ENCODE data around the gene PDLIM4.

DNA sequence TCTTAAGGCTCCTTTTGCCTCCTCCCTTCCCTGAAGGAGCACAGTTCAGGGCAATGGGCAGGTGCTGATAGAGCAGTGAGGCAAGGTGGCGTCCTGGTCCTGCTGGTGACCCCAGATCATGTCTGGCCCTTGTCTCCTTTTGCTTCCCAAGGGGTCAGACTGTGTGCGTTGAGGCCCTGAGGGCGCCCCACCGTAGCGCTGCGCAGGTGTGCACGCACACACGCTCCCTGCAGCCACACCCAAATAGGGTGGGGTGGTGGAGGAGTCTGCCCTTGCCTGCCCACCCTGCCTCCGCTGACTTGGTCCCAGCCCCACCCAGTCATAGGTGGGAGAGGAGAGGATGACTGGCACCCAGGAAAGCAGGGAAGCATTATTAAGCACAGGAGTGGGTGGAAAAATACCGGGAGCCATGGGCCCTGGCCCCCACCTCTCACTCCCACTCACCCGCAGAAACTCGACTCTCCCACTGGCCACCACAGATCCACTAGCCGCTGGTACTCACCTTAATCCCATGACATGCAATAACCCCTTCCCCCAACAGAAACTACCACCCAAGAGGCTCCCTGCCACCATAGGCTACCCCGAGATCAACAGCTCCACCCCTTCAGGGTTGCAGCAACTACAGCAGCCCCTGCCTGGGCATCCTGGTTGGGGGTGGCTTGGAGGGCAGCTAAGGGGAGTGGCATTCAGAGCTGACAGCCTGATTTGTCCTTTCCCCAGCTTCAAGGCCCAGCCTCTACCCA lies 16.7 kb downstream of the PDLIM4 start:
- TF ChIP-seq CTCF (IDR thresholded peaks at IDR 0.05): no peak
- peak in 1 of 3 donors; percentile 25 for TF ChIP-seq POLR2AphosphoS5 (IDR thresholded peaks at IDR 0.05)
